Measurements from ENCODE around the gene RAG2.
"Not testable (repeated sequence)": the region's sequence is repeated elsewhere in the genome, so short reads cannot be mapped to it uniquely, and the experiment has no call there.

The RAG2 gene

DNA sequence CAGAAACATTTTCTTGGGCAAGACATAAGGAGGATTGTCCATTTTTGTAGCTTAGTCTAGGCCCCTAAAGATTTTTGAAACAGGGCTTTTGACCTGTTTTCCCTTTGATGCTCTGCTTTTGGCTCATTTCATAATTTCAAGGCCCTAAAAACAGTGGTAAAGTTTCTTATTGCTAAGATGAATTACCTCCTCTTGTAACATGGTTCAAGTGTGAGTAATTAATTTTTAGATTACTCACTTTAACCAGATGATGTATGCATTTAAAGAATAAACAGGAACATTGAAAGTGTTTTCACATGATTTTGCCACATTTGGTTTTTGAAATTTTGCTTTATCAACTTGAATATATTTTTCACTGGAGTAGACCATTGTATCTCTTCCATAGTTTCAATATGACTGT is 1.2 kb downstream of the RAG2 start:
- DNase-seq, result no peak

DNA sequence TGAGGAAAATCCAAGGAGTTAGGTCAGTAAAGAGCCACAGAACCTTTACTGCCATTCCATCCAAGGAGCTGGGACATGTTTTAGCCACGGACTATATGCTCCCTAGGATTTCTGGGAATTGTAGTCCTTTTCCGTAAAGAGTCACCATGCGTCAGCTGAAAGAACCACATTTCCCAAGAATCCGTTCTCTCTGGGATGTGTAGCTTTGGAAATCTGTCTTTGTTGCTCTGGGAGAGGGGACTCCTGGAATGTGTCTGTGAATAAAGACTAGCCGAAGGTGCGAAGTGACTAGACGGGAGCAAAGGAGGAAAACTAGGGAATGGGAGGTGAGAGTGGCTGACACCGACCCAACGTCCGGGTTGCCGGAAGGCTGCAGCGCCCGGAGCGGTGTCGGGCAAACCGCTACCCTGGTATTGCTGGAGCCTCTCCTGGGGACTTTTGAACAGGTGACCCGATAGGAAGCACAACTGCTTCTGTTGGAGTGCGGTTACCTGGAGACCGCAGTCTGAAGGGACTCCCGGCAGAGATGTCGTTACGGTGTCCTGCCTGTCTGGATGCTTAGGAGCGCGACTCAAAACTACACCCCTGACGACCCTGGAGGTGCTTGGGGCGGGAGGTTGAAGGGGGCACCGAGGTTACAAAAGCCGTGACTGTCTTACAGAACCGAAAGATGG is 3.6 kb downstream of the RAG2 start, which contains the start of gene IFTAP:
TSS of gene IFTAP (plus strand) at position 187 of the 674 bp plus-strand sequence. CDS start 15,602 bp downstream, outside the sequence.
- no peak for DNase-seq

DNA sequence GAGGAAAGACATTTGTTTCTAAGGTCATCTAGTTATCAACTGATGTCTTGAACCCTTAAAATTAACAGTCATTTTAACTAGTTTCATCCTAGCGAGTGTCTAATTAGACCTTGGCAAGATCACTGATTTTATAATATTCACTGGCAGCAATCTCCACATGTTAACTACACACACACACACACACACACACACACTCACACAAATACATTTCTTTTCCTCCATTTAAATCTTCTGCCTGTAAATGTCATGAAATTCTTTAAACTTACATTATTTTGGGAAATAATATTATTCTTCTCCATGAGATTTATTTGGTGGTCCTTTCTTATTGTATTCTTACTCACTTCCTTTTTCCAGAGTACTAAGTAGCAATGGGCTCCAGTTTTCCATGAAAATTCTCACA is 6.6 kb downstream of the RAG2 start:
- DNase-seq, result no peak

DNA sequence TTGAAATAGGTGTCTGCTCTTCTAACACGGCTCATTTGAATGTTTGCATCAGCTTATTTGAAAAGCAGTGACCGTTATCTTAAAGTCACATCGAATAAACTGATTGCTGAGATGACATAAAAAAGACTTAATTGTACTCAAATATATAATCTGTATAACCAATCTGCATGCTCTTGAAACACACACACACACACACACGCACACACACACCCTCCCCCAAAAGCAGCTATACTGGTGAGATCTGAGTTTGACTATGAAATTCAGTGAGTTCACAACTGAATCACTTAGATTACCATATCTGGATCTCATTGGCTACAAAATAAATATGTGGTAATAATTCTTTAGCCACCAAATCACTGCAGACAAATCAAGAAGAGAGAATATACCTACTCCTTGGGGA is 7.5 kb downstream of the RAG2 start:
- DNase-seq, result no peak

DNA sequence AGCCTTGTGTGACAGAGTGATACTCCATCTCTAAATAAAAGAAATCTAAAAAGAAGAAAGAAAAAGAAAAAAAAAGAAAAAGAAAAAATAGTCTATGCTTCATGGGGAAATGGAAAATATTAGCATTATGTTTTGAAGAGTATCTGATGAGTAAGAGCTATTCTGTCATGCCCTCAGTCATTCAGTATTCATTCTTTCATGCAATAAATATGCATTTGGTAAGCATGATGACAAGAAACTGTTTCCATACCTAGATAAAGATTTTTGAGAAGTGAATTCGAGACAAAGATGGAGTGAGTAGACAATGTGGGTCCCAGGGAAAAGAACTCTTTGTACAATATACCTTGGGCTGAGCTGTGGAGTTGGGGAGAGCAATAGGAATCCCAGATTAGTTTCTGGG is 9.9 kb downstream of the RAG2 start:
- no peak for DNase-seq

DNA sequence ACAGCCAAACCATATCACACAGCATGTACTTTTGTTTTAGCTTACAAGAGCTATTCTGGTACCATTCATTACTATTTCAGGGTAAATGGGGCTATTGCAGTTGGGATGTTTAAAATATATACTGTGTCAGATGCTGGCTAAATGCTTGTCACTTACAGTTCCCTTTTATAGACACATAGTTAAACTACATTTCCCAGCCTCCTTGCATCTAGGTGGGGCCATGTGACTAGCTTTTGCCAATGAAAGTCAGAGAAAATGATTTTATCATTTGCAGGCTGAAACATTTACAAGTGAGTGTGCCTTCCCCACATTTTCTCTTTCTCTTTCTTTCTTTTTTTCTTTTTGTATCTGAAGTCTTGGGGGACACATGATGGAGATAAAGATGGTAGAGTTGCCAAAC is 11.5 kb downstream of the RAG2 start:
- DNase-seq, result no peak

DNA sequence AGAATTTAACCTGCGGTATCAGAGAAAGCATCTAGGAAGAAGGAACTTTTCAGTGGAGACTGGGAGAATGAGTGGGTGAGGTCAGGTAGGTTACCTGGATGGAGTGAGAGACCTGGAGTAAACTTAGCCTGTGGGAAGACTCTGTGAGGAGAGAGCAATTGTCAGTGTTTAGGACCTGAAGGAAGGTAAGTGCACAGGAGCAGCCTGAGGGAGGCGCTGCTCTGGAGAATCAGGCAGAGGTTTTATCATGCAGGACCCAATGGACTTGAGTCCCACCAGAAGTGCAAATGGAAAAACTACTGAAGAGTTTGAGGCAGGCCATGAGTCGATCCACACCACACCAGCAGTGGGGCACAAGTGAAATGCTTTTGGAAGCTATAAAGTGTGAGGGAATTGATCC is 14.4 kb downstream of the RAG2 start:
- no peak for DNase-seq

DNA sequence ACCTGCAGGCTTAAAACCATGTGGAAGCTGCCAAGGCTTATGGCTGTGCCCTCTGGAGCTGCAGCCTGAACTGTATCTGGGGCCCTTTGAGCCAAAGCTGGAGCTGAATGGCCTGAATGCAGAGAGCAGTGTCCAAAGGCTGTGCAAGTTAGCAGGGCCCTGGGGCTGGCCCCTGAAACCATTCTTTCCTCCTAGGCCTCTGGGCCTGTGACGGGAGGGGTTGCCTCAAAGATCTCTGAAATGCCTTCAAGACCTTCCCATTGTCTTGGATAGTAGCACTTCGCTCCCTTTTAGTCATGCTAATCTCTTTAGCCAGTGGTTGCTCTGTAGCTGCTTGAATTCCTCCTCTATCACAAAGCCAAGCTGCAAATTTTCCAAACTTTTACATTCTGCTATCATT is 16.5 kb downstream of the RAG2 start:
- DNase-seq, result no peak

DNA sequence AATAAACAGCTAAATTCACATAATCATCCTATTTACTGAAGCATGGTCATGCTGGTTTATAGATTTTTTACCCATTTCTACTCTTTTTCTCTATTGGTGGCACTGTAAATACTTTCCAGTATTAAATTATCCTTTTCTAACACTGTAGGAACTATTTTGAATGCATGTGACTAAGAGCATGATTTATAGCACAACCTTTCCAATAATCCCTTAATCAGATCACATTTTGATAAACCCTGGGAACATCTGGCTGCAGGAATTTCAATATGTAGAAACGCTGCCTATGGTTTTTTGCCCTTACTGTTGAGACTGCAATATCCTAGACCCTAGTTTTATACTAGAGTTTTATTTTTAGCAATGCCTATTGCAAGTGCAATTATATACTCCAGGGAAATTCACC is 19.6 kb downstream of the RAG2 start:
- DNase-seq, result no peak

DNA sequence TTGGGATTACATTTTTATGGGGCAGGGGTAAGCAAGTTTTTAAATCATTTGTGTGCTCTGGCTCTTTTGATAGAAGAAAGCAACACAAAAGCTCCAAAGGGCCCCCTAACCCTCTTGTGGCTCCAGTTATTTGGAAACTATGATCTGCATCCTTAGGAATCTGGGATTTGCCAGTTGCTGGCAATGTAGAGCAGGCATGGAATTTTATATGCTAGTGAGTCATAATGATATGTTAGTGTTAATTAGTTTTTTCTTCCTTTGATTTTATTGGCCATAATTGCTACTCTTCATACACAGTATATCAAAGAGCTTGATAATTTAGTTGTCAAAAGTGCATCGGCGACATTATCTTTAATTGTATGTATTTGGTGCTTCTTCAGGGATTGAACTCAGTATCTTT is 20.2 kb downstream of the RAG2 start:
- no peak for DNase-seq

DNA sequence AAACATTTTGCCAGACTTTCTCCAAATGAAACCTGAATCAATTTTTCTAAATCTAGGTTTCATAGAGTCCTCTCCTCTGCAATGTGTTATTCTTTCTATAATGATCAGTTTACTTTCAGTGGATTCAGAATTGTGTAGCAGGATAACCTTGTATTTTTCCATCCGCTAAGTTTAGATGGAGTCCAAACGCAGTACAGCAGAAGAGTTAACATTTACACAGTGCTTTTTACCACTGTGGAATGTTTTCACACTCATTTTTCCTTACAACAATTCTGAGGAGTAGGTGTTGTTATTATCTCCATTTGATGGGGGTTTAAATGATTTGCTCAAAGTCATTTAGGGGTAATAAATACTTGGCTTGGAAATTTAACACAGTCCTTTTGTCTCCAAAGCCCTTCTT is 20.7 kb downstream of the RAG2 start:
- DNase-seq, result no peak

DNA sequence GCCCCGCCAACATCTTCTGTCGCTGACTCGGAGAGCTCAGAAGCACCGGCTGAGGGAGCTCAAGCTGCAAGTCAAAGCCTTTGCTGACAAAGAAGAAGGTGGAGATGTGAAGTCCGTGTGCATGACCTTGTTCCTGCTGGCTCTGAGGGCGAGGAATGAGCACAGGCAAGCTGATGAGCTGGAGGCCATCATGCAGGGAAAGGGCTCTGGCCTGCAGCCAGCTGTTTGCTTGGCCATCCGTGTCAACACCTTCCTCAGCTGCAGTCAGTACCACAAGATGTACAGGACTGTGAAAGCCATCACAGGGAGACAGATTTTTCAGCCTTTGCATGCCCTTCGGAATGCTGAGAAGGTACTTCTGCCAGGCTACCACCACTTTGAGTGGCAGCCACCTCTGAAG is 23.6 kb downstream of the RAG2 start:
- DNase-seq, result no peak

DNA sequence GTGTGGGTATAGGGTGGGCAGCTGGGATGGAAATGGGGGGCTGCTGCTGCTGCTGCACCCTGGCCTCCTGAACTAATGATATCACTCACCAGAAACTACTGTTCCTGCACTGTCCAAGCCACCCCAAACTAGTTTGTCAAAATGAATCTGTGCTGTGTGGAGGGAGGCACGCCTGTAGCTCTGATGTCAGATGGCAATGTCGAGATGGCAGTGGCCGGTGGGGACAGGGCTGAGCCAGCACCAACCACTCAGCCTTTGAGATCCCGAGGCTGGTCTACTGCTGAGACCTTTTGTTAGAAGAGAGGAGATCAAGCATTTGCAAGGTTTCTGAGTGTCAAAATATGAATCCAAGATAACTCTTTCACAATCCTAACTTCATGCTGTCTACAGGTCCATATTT is 28.9 kb downstream of the RAG2 start:
- no peak for DNase-seq

DNA sequence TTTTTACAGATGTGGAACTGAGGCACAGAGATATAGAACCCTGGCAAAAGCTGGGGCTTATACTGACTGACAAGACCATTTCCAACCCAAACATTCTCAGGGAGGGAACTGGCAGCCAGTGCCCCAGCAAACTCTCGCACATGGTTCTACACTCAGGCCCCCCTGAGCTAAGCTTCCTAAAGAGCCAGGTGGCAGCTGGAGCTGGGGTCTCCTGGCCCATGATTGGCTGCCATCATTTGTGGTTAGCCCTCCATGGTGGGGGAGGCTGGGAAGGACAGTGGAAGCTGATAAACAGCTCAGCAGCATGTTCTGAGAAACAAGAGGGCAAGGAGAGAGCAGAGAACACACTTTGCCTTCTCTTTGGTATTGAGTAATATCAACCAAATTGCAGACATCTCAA is 30.3 kb downstream of the RAG2 start, which contains the start of gene RAG1:
TSS of gene RAG1 (plus strand) at position 314 of the 400 bp plus-strand sequence. CDS start 5,298 bp downstream, outside the sequence.
- DNase-seq, result no peak

DNA sequence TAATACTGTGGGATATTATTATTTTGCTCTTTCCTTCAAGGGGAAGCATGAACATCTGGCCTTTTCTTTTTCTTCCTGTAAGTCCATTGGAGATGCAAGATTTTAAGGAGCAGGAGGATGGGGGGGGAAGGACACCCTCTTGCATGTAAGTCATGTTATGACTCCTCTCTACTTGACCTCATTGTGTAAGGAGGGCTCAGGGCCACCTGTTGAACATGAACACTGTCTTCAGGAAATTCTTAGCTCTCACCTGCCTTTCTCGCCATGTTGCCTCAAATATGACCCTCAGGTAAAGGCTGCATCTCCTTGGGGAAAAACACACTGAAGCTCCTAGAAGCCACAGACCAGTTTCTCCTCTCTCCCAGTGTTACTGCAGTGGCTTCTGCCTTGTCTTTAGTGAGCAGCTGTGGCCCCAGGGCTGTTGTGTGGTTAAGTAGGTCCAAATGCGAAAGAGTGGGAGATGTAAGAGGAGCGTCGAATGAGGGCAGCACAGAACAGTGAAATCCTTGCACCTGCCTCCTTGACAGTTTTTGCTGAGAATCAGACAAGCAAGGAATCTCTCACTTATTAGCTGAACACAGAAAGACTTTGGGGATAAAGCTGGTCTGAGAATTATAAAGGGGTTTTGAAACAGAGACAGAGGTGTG is 31.5 kb downstream of the RAG2 start:
- DNase-seq, result no peak

DNA sequence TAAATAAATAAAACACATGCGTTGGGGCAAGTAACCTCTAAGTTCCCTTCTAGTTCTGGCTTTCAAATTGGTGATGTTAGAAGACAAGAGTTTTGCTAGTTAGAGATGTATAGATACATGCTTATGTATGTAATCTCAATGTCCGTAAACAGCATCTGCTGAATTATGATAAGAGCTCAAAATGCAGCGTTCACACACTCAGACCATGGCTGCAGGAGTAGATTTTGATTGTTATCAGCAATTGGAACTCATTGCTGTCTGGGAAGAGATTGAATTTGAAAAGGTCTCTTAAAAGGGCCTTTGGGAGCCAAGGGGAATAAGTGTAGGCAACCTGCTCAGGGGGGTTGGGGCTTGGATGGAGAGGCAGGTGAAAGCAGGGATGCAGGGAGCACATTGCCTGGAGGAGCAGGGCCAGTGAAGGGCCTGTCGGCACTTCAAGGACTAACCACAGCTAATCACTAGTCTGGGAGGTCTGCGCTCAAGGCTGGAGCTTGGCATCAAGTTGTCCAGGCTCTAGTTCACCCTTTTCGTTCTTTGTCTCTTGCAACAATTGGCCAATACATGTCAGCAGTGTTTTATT is 32.9 kb downstream of the RAG2 start:
- DNase-seq, result no peak

DNA sequence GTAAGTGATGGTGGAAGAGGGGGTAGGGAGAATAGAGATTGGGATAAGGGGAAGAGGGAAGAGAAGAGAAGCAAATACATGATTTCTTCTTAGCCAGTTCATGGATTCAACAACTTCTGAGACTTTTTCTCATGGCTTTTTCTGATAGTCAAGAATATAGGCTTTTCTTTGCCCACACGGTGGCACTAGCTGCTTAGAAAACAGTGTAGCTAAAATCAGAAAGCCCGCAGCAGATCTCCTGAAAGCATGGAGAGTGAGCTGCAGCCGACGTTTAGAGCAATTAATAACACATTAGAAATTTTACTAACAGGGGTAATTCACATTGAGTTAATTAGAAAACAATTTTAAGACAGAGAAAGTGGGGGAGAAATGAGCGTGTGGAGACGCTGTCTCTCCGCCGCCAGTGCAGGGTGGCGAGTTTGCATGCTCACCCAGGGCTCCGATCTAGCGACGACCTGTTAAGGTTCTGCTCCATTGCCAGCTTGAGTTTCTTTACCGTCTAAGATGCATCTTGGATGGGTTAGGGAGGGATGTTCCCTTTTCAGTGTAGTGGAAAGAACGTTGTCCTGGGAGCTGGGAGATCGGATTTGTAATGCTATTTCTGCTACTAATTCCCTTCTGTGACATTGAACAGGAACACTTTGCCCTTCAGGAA is 33.5 kb downstream of the RAG2 start:
- peak; percentile 1 for DNase-seq

DNA sequence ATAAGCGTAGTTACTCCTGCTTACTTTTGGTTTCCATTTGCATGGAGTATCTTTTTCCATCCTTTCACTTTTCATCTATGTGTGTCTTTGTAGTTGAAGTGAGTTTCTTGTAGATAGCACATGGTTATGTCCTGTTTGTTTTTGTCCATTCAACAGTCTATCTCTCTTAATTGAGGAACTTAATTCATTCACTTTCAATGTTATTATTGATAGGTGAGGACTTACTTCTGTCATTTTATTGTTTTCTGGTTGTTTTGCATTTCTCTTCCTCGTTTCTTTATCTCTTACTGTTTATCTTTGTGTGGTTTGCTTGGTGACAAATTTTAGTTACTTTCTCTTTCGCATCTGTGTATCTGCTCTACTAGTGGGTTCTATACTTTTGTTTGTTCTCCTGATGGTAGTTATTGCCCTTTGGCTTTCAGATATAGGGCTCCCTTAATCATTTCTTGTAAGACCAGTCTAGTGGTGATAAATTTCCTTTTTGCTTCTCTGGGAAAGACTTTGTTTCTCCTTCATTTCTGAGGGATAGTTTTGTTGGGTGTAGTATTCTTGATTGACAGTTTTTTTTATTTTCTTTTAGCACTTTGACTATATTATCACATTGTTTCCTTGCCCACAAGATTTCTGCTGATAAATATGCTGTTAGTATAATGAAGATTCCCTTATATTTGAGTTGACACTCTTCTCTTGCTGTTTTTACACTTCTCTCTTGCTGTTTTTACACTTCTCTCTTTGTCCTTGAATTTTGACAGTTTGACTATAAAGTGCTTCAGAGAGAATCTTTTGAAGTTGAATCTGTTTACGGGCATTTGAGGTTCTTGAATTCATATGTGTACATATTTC is 39.2 kb downstream of the RAG2 start:
- no peak for DNase-seq

DNA sequence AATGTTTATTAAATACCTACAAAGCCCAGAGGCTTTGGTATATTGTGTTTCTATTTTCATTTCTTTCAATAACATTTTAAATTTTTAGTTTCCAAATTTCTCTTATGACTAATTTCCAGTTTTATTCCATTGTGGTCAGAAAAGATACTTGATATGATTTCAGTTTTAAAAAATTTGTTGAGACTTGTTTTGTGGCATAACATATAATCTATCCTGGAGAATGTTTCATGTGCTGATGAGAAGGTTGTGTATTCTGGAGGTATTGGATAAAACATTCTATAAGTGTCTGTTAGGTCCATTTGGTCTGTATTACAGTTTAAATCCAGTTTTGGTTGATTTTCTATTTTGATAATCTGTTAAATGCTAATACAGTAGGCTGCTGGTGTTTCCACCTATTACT is 40.0 kb downstream of the RAG2 start:
- no peak for DNase-seq

DNA sequence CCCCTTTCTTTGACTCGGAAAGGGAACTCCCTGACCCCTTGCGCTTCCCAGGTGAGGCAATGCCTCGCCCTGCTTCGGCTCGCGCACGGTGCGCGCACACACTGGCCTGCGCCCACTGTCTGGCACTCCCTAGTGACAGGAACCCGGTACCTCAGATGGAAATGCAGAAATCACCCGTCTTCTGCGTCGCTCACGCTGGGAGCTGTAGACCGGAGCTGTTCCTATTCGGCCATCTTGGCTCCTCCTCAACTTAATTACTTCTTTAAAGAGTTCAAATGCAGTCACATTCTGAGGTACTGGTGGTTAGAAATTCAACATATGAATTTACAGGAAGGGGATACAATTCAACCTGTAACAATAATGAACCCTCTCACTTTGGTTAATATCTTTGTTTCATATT is 40.6 kb downstream of the RAG2 start:
- not testable (repeated sequence) for DNase-seq

DNA sequence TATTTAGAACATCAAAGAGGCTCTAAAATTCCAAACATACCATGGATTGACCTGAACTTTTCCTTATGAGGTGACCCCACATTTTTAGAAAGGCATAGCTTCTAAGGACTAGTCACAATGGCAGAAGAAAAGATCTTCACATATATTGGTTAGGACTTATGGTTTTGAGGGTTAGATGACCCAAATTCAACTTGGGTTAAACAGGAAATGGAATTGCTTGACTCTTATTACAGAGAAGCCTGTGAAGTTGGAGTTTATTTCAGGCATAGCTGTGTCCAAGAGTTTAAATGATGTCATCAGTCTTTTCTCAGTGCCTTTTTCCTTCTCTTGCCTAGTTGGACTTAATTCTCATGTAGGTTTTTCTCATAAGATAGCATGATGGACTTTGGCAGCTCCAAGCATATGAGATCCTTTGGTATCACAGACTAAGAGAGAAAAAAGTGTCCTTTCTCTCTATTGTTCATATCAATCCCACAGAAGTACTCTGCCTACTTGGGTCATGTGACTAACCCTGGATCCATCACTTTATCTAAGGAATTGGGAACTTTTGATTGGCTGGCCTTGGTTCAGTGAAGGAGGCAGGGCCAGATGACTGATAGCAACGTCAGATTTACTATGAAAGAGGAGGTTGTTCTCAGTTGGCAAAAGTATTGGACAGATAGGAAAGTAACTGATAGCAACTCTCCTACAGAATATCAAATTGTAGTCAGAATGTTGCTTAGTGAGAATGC is 47.5 kb downstream of the RAG2 start:
- no peak for DNase-seq

Data from NCI-H1436 treated with DMSO at 0.1 percent for 48 hours (cell line).